Nephron (organoid): ENCODE data around the gene PLD6.
"Not testable (repeated sequence)": the region's sequence is repeated elsewhere in the genome, so short reads cannot be mapped to it uniquely, and the experiment has no call there.

Experiments used
- H3K27ac Mint-ChIP-seq, 3 experiments: 2 replicates each; pipeline ENCODE4 v1.8.0; 2020; ENCODE audit warnings: mixed read lengths in 3 of 3, mild to moderate bottlenecking in 2 of 3, moderate library complexity in 1 of 3
- H3K27me3 Mint-ChIP-seq: 2 replicates; pipeline ENCODE4 v1.8.0; 2021; ENCODE audit warnings: low read depth, mild to moderate bottlenecking, moderate library complexity, mixed read lengths
- H3K36me3 Mint-ChIP-seq: 2 replicates; pipeline ENCODE4 v1.8.0; 2020; ENCODE audit warnings: low read depth, mixed read lengths
- H3K4me1 Mint-ChIP-seq: 2 replicates; pipeline ENCODE4 v1.8.0; 2020; ENCODE audit warnings: mixed read lengths
- H3K4me3 Mint-ChIP-seq, 3 experiments: 2 replicates each; pipeline ENCODE4 v1.8.0; 2020; ENCODE audit warnings: mild to moderate bottlenecking in 3 of 3, mixed read lengths in 3 of 3, moderate library complexity in 2 of 3
- H3K9me3 Mint-ChIP-seq: 2 replicates; pipeline ENCODE4 v1.8.0; 2020; ENCODE audit warnings: mixed read lengths
- TF ChIP-seq, protein P1 (sequence below), 3 experiments: fragments of 200-600 bp; sonication (generic); IDR thresholded peaks; one replicate each; pipeline ENCODE4 v1.5.0; 2021; ENCODE audit warnings: antibody characterized with exemption in 3 of 3; ENCODE audit not compliant: unreplicated experiment in 3 of 3

PLD6 gene

DNA sequence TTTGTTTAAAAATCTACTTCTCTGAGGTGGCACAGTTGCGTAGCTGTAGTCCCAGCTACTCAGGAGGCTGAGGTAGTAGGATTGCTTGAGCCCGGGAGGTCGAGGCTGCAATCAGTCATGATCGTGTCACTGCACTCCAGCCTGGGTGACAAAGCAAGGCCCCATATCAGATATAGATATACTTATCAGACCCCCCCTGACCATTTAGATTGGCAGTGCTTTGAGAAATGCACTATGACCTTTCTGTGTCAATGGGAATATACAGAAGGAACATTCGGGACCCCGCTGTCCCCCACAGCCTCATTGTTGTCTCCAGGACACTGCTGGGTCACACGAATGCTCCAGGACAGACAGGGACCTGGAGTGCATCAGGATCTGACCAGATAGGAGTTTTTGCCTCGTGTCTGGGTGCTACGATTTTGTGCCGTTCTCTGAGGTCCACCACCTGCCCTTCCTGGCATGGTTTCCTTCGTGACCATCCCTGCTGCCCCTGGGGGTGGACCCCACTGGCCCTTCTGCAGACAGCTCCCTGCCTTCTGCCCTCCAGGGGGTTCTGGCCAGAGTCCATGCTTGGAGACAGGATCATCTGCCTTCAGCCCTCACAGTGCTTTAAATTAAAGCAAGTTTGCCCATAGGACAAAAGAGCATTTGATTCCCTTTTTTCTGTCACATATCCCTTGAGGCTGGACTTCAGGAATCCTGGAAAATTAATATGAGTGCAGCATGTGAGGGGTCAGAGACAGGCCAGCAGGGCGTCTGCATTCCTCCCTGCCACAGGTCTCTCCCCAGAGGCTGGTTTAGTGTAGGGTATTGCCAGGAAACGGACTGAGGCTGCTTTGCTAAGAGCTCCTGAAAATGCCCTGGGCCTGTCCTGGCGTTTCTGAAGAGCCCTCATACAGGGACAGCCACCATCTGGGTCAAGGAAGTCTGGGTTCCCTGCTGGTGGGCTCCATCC lies 19.3 kb downstream of the PLD6 start:
- no peaks in the 10 kb centered on the region for H3K9me3 Mint-ChIP-seq
- no peaks in the 10 kb centered on the region for H3K27me3 Mint-ChIP-seq
- TF ChIP-seq, protein P1, sequence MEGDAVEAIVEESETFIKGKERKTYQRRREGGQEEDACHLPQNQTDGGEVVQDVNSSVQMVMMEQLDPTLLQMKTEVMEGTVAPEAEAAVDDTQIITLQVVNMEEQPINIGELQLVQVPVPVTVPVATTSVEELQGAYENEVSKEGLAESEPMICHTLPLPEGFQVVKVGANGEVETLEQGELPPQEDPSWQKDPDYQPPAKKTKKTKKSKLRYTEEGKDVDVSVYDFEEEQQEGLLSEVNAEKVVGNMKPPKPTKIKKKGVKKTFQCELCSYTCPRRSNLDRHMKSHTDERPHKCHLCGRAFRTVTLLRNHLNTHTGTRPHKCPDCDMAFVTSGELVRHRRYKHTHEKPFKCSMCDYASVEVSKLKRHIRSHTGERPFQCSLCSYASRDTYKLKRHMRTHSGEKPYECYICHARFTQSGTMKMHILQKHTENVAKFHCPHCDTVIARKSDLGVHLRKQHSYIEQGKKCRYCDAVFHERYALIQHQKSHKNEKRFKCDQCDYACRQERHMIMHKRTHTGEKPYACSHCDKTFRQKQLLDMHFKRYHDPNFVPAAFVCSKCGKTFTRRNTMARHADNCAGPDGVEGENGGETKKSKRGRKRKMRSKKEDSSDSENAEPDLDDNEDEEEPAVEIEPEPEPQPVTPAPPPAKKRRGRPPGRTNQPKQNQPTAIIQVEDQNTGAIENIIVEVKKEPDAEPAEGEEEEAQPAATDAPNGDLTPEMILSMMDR (IDR thresholded peaks at IDR 0.05; ENCODE audit: unreplicated experiment in 3 of 3), result no peak
- peak overlapping the region in 2 of 3 experiments; percentile 56 to 64 for H3K27ac Mint-ChIP-seq
- peaks cover 25% of the 10 kb centered on the region for H3K4me1 Mint-ChIP-seq
- peaks cover 31% of the 10 kb centered on the region for H3K36me3 Mint-ChIP-seq
- H3K4me3 Mint-ChIP-seq, result no peak overlapping the region

DNA sequence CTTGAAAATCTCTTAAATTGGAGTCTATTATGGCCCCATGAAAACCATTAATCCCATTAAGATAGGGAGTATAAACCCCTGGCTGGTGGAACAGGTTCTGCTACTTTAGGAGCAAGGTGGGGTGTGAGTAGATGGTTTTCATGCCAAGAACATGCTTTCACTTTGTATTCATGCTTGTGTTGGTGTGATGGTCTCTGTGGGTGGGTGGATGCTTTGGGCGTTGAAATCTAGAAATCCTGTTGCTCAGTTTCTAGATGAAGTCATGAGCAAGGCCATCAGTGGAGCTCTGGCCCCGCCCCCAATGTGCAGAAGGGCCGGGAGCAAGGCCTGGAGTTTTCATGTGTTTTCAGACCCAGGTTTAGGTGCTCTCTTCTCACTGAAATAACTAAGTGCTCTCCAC lies 20.1 kb downstream of the PLD6 start:
- Mint-ChIP-seq H3K36me3 (peaks cover 37% of the 10 kb centered on the region), H3K9me3 (no peaks in the 10 kb centered on the region), H3K27ac (peak overlapping the region; percentile 56 to 64 (median 64)), H3K4me3 (no peak overlapping the region), H3K27me3 (no peaks in the 10 kb centered on the region), H3K4me1 (peaks cover 30% of the 10 kb centered on the region)
- TF ChIP-seq, protein P1 (IDR thresholded peaks at IDR 0.05; ENCODE audit: unreplicated experiment in 3 of 3), result no peak

DNA sequence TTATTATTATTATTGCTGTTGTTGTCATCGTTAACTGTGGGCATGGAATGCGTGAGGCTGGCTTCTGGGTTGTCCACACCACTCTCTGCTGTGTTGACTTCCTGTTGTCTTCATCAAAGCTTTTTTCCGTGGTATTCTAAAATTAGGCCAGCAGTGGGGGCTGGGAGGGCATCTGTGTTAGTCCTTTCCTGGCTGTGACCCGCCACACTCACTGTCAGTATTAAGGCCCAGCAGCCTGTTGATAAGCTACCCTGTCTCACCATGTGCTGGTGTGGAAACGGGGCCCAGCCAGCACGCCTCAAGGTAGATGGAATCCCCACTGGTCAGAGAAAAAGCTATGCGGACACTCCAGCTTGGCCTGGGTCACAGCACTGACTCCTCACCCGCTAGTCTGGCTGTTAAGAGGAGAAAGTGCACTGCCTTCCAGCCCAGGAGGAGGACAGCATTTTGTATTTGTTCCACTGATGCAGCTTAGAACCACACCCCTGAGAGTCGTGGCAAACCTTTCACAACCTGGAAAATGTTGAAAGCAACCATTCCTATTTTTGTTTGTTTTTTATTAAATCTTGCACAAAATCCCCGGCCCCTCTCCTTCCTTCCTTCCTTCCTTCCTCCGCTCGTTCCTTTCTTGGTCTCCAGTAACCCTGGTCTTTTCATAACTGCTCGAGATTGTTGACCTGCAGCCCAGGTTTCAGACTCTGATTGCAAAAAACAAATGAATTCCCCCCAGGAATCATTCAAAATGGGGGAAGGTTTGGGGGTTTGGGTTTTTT lies 21.0 kb downstream of the PLD6 start:
- H3K36me3 Mint-ChIP-seq, result peaks cover 44% of the 10 kb centered on the region

DNA sequence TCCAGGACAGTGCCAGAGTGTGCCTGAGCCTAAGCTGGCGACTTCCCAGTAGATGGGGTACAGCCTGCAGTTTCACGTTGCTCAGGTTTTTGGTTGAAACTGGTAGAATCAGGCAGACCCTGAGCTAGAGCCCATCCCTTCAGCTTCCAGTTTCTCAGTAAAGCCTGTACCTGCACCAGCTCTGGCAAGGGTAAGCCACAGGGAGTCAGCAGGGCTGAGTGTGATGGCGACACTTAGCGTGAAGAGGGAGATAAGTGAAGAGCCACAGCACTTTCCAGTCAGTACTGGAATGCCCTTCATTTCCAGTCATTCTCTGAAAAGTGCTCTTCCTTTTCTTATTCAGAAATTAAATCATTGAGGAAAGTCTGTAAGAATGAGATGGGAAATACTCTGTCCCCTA lies 22.4 kb downstream of the PLD6 start:
- peaks cover 39% of the 10 kb centered on the region for H3K4me1 Mint-ChIP-seq
- no peaks in the 10 kb centered on the region for H3K9me3 Mint-ChIP-seq
- H3K27me3 Mint-ChIP-seq, result no peaks in the 10 kb centered on the region
- peak overlapping the region in 2 of 3 experiments; percentile 29 to 33 for H3K27ac Mint-ChIP-seq
- H3K4me3 Mint-ChIP-seq, result no peak overlapping the region
- TF ChIP-seq, protein P1 (IDR thresholded peaks at IDR 0.05; ENCODE audit: unreplicated experiment in 3 of 3), result no peak
- H3K36me3 Mint-ChIP-seq, result peaks cover 51% of the 10 kb centered on the region

More for the DNA sequence above, 21.0 kb downstream of the PLD6 start:
- H3K4me1 Mint-ChIP-seq, result peaks cover 33% of the 10 kb centered on the region
- H3K4me3 Mint-ChIP-seq, H3K9me3 Mint-ChIP-seq, H3K27me3 Mint-ChIP-seq: not testable (repeated sequence)
- peak overlapping the region; percentile 35 to 64 (median 64) for H3K27ac Mint-ChIP-seq

DNA sequence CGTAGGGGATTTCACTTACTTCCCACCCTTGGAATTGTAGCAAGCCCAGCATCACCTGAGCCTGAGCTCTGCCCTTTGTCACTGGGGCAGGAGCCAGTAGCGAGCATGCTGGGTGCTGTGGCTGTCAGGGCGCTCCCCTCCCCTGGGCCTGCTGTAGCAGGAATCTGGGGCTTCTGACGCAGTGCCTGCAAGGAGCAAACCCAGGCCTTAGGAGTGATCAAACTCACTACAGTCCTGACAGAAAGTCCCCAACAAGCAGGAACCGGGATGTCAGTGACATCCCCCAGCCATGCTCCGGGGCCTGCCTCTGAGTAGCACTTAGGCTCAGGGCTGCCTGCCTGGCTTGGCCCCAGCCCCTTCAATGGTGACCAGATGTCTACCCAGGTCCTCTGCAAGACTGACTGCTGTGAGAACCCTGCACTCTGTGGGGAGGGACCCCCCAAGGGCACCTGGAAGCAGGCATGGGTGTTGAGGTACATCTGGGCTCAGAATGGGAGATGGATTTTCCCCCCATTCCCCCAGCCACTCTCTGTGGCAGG lies 23.5 kb downstream of the PLD6 start:
- H3K4me3 Mint-ChIP-seq, result no peak overlapping the region
- H3K36me3 Mint-ChIP-seq, result peaks cover 50% of the 10 kb centered on the region
- no peaks in the 10 kb centered on the region for H3K9me3 Mint-ChIP-seq
- H3K27ac Mint-ChIP-seq, result peak overlapping the region in 2 of 3 experiments; percentile 98 to 99
- peaks cover 39% of the 10 kb centered on the region for H3K4me1 Mint-ChIP-seq
- TF ChIP-seq, protein P1 (IDR thresholded peaks at IDR 0.05; ENCODE audit: unreplicated experiment in 3 of 3), result no peak
- H3K27me3 Mint-ChIP-seq, result no peaks in the 10 kb centered on the region
